Mesenchymal stem cell (in vitro differentiated cells and primary cell): ENCODE measurements around the gene PRSS27.

Experiments
- DNase-seq: peaks from one replicate; pipeline ENCODE4 v3.0.0-alpha.2; 2013
- H2AFZ ChIP-seq: one replicate; pipeline ENCODE4 v1.6.1; 2013; ENCODE audit warnings: low read depth, mild to moderate bottlenecking, control low read depth, inconsistent platforms, low read length, moderate library complexity
- H2AK5ac ChIP-seq: 2 replicates; pipeline ENCODE4 v1.6.1; 2013; ENCODE audit warnings: low read length, moderate library complexity, mild to moderate bottlenecking, inconsistent platforms; ENCODE audit not compliant: severe bottlenecking
- H2BK120ac ChIP-seq: one replicate; pipeline ENCODE4 v1.6.1; 2013; ENCODE audit warnings: low read depth, mild to moderate bottlenecking, inconsistent platforms, low read length, moderate library complexity
- H2BK12ac ChIP-seq, 2 experiments: one replicate each; pipeline ENCODE4 v1.6.1; 2013; ENCODE audit warnings: inconsistent platforms in 2 of 2, low read length in 2 of 2, mild to moderate bottlenecking in 2 of 2, moderate library complexity in 2 of 2, control low read depth in 1 of 2
- H2BK15ac ChIP-seq: one replicate; pipeline ENCODE4 v1.6.1; 2013; ENCODE audit warnings: mild to moderate bottlenecking, low read depth, inconsistent platforms; ENCODE audit not compliant: poor library complexity, severe bottlenecking
- H2BK5ac ChIP-seq: 2 replicates; pipeline ENCODE4 v1.6.1; 2013; ENCODE audit warnings: low read depth, mild to moderate bottlenecking, low read length, control low read depth, inconsistent platforms; ENCODE audit not compliant: poor library complexity, severe bottlenecking
- H3K14ac ChIP-seq, 2 experiments: one replicate each; pipeline ENCODE4 v1.6.1; 2013; ENCODE audit warnings: inconsistent platforms in 2 of 2, low read length in 2 of 2, control low read depth in 1 of 2, mild to moderate bottlenecking in 1 of 2, moderate library complexity in 1 of 2
- H3K18ac ChIP-seq, 2 experiments: one replicate each; pipeline ENCODE4 v1.6.1; 2013; ENCODE audit warnings: inconsistent platforms in 2 of 2, low read length in 2 of 2, control low read depth in 1 of 2, low read depth in 1 of 2, mild to moderate bottlenecking in 1 of 2
- H3K23ac ChIP-seq, 2 experiments: one replicate each; pipeline ENCODE4 v1.6.1; 2013; ENCODE audit warnings: inconsistent platforms in 2 of 2, low read length in 2 of 2, mild to moderate bottlenecking in 2 of 2, moderate library complexity in 2 of 2, control low read depth in 1 of 2
- H3K27ac ChIP-seq: 2 replicates; pipeline ENCODE4 v1.5.1; 2013; ENCODE audit warnings: mild to moderate bottlenecking, moderate library complexity, low read length, control low read depth, inconsistent platforms; ENCODE audit not compliant: poor library complexity, severe bottlenecking
- H3K27me3 ChIP-seq, 2 experiments: 2 replicates each; pipeline versions ENCODE4 v1.6.1 to v1.7.0; 2013; ENCODE audit warnings: low read length in 2 of 2, mild to moderate bottlenecking in 2 of 2, moderate library complexity in 2 of 2, control low read depth in 1 of 2, inconsistent platforms in 1 of 2; ENCODE audit not compliant: control insufficient read depth in 1 of 2, insufficient read depth in 1 of 2
- H3K36me3 ChIP-seq, 2 experiments: 2 replicates each; pipeline versions ENCODE4 v1.6.1 to v1.7.0; 2013; ENCODE audit warnings: low read length in 2 of 2, control low read depth in 1 of 2, inconsistent platforms in 1 of 2, low read depth in 1 of 2, mild to moderate bottlenecking in 1 of 2; ENCODE audit not compliant: insufficient read depth in 2 of 2, control insufficient read depth in 1 of 2
- H3K4ac ChIP-seq, 2 experiments: one replicate each; pipeline ENCODE4 v1.6.1; 2013; ENCODE audit warnings: inconsistent platforms in 2 of 2, low read length in 2 of 2, mild to moderate bottlenecking in 2 of 2, moderate library complexity in 2 of 2, control low read depth in 1 of 2, low read depth in 1 of 2
- H3K4me1 ChIP-seq: 2 replicates; pipeline ENCODE4 v1.6.1; 2013; ENCODE audit warnings: low read depth, low read length, control low read depth; ENCODE audit not compliant: control insufficient read depth, insufficient read depth
- H3K4me2 ChIP-seq: 2 replicates; pipeline ENCODE4 v1.6.1; 2013; ENCODE audit warnings: low read length, mild to moderate bottlenecking, inconsistent platforms; ENCODE audit not compliant: poor library complexity, severe bottlenecking
- H3K4me3 ChIP-seq, 2 experiments: 2 replicates each; pipeline versions ENCODE4 v1.5.1 to v1.7.0; 2013; ENCODE audit warnings: low read length in 2 of 2, mild to moderate bottlenecking in 2 of 2, control low read depth in 1 of 2, low read depth in 1 of 2; ENCODE audit not compliant: insufficient read depth in 1 of 2
- H3K79me1 ChIP-seq: replicated peaks from 2 replicates; pipeline ENCODE4 v1.6.1; 2013; ENCODE audit warnings: mild to moderate bottlenecking, control low read depth, low read length, inconsistent platforms; ENCODE audit not compliant: poor library complexity, severe bottlenecking
- H3K9ac ChIP-seq: 2 replicates; pipeline ENCODE4 v1.7.0; 2013; ENCODE audit warnings: mild to moderate bottlenecking, low read length, moderate library complexity
- H3K9me3 ChIP-seq: 2 replicates; pipeline ENCODE4 v1.7.0; 2013; ENCODE audit warnings: mild to moderate bottlenecking, low read length; ENCODE audit not compliant: control insufficient read depth
- H4K8ac ChIP-seq: one replicate; pipeline ENCODE4 v1.6.1; 2013; ENCODE audit warnings: inconsistent platforms, mild to moderate bottlenecking, low read length, moderate library complexity
- H4K91ac ChIP-seq: one replicate; pipeline ENCODE4 v1.6.1; 2013; ENCODE audit warnings: mild to moderate bottlenecking, low read length, inconsistent platforms
- WGBS: methylation state at CpG from one replicate; pipeline ENCODE4 v1.1.7; 2013; ENCODE audit warnings: mixed read lengths; 5-methylcytosine and 5-hydroxymethylcytosine counted together

The PRSS27 gene

GRCh38 chr16:2742323-2743006 lies 22.4 kb upstream of the PRSS27 start:
- Histone ChIP-seq H3K23ac (no peak overlapping the region), H4K8ac (no peak overlapping the region), H3K14ac (no peak overlapping the region), H3K4me2 (no peak overlapping the region), H3K27ac (no peak overlapping the region), H3K36me3 (no peaks in the 10 kb centered on the region), H3K27me3 (peaks cover 4 to 16% of the 10 kb centered on the region in 2 experiments), H3K18ac (no peak overlapping the region), H2BK12ac (no peak overlapping the region), H3K9ac (no peak overlapping the region), H3K79me1 (no peaks in the 10 kb centered on the region), H4K91ac (no peak overlapping the region), H2BK5ac (no peak overlapping the region), H2BK120ac (no peak overlapping the region), H3K4ac (no peak overlapping the region), H3K9me3 (no peaks in the 10 kb centered on the region), H2AFZ (no peak overlapping the region), H2AK5ac (no peak overlapping the region), H3K4me3 (no peak overlapping the region), H3K4me1 (peaks cover 7% of the 10 kb centered on the region), H2BK15ac (no peak overlapping the region)
- 94% methylated on average over 12 of the region's 12 CpGs for WGBS
- no peak for DNase-seq

DNA sequence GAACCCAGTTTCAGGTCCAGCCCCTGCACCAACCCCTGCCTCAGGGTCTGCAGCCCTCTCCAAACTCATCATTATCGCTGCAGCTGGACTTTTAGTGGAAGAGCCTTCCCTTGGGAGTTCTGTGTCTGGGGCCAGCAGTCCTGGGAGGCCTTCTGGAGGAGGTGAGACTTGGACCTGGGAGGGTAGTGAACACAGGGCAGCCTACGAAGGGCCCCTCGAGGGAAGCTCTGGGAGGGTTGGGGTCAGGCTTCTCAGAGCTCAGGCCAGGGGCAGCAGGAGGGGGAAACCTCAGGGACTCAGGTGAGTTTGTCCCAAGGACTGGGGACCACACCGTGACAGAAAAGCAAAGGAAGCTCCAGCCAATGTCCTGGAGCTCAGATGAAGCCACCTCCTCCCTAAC lies 21.1 kb upstream of the PRSS27 start:
- Histone ChIP-seq H3K9ac (no peak overlapping the region), H3K27ac (no peak overlapping the region), H4K8ac (no peak overlapping the region), H2AFZ (no peak overlapping the region), H3K27me3 (peaks cover 4 to 16% of the 10 kb centered on the region in 2 experiments), H3K4me2 (no peak overlapping the region), H2BK120ac (no peak overlapping the region), H3K4me1 (peaks cover 7% of the 10 kb centered on the region), H2BK15ac (no peak overlapping the region), H3K4ac (no peak overlapping the region), H2BK5ac (no peak overlapping the region), H3K79me1 (no peaks in the 10 kb centered on the region), H3K9me3 (no peaks in the 10 kb centered on the region), H3K36me3 (no peaks in the 10 kb centered on the region), H3K4me3 (no peak overlapping the region), H4K91ac (no peak overlapping the region), H3K18ac (no peak overlapping the region), H2BK12ac (no peak overlapping the region), H3K23ac (no peak overlapping the region), H3K14ac (no peak overlapping the region), H2AK5ac (no peak overlapping the region)
- 87% methylated on average over 4 of the region's 4 CpGs for WGBS
- DNase-seq, result no peak

- Histone ChIP-seq H3K4ac (no peak overlapping the region), H3K4me3 (peak overlapping the region in 1 of 2 experiments; percentile 22), H3K9ac (no peak overlapping the region), H3K36me3 (no peaks in the 10 kb centered on the region), H2BK5ac (no peak overlapping the region), H3K4me1 (peaks cover 7% of the 10 kb centered on the region), H3K27me3 (peaks cover 4 to 16% of the 10 kb centered on the region in 2 experiments), H3K23ac (peak overlapping the region in 1 of 2 experiments; percentile 3), H2BK120ac (no peak overlapping the region), H3K4me2 (no peak overlapping the region), H3K14ac (no peak overlapping the region), H3K27ac (no peak overlapping the region), H3K18ac (no peak overlapping the region), H4K91ac (no peak overlapping the region), H4K8ac (no peak overlapping the region), H3K9me3 (no peaks in the 10 kb centered on the region), H3K79me1 (no peaks in the 10 kb centered on the region), H2BK12ac (no peak overlapping the region), H2BK15ac (no peak overlapping the region), H2AFZ (no peak overlapping the region), H2AK5ac (no peak overlapping the region)
- 81% methylated on average over 6 of the region's 6 CpGs for WGBS
- no peak for DNase-seq
Observed at GRCh38 chr16:2740476-2740875, 20.5 kb upstream of the PRSS27 start.

DNA sequence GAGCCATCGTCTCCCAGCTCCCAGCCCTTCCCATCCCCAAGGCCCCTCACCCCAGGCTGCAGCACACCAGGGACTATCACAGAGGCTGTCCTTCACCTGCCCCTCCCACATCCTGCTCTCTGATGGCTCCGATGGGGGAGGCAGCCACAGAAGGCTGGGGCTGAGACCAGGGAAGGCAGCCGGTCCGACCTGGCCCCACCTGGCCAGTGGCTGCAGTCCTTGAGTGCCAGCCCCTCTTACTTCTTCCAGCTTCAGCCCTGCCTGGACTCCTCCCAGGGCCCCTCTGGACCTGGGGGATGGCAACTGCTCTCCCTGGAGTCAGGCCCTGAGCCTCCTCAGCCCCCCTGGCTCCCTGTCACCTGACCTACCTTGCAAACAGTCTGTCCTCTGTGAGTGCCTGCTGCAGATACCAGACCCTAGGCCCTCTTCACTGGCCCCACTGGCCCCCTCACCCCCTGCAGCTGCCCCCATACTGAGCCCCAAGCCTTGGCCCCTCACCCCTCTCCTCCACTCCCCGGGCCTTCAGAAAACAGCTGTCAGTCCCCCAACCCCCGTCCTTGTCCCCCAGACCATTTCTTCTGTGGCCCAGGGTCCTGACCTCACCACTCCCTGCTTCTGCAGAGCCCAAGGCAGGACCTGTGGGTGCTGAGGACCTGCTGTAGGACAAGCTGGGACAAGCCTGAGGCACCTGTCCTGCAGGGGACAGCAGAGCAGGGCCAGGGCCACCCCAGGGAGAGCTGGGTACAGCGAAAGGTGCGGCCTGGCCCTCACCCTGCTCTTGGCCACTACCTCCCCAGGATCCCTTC lies 19.8 kb upstream of the PRSS27 start:
- 76% methylated on average over 8 of the region's 8 CpGs for WGBS

More for the DNA sequence above, 19.8 kb upstream of the PRSS27 start:
- no peak overlapping the region for H3K4me2 ChIP-seq
- H3K27me3 ChIP-seq, result peaks cover 4 to 12% of the 10 kb centered on the region in 2 experiments
- H3K9ac ChIP-seq, result no peak overlapping the region
- DNase-seq, result no peak
- no peak overlapping the region for H2BK120ac ChIP-seq
- H3K9me3 ChIP-seq, result no peaks in the 10 kb centered on the region
- H3K18ac ChIP-seq, result no peak overlapping the region
- no peak overlapping the region for H3K14ac ChIP-seq
- peak overlapping the region; percentile 10 for H4K8ac ChIP-seq
- H3K27ac ChIP-seq, result no peak overlapping the region
- no peaks in the 10 kb centered on the region for H3K79me1 ChIP-seq
- no peak overlapping the region for H4K91ac ChIP-seq
- peaks cover 6% of the 10 kb centered on the region for H3K4me1 ChIP-seq
- no peak overlapping the region for H2AFZ ChIP-seq
- H3K4ac ChIP-seq, result no peak overlapping the region
- no peaks in the 10 kb centered on the region for H3K36me3 ChIP-seq
- no peak overlapping the region for H2BK15ac ChIP-seq
- no peak overlapping the region for H2AK5ac ChIP-seq
- H2BK12ac ChIP-seq, result no peak overlapping the region
- H3K4me3 ChIP-seq, result peak overlapping the region in 1 of 2 experiments; percentile 22
- H2BK5ac ChIP-seq, result no peak overlapping the region
- H3K23ac ChIP-seq, result peak overlapping the region in 1 of 2 experiments; percentile 3
